DOHH2 (cell line): ENCODE results near the gene MFF.

Experiments
- H3F3A ChIP-seq: fragments of 200-600 bp; sonication (generic), shearing (Covaris generic); 2 replicates; pipeline ENCODE4 v1.6.0; 2016; ENCODE audit warnings: antibody characterized with exemption, mild to moderate bottlenecking; ENCODE audit not compliant: control insufficient read depth, insufficient read depth
- H3K27ac ChIP-seq: fragments of 200-600 bp; sonication (generic); 2 replicates; pipeline ENCODE4 v1.5.1; 2014; ENCODE audit warnings: low read depth, mild to moderate bottlenecking, low read length, moderate library complexity
- H3K27me3 ChIP-seq: fragments of 200-600 bp; sonication (generic); 2 replicates; pipeline ENCODE4 v1.6.1; 2014; ENCODE audit warnings: mild to moderate bottlenecking, low read length, mixed read lengths; ENCODE audit not compliant: control insufficient read depth
- H3K36me3 ChIP-seq: fragments of 200-600 bp; sonication (generic); 2 replicates; pipeline ENCODE4 v1.6.1; 2014; ENCODE audit warnings: mild to moderate bottlenecking, low read length, moderate library complexity, mixed read lengths; ENCODE audit not compliant: control insufficient read depth
- H3K4me1 ChIP-seq: fragments of 200-600 bp; sonication (generic); 2 replicates; pipeline ENCODE4 v1.6.1; 2014; ENCODE audit warnings: mild to moderate bottlenecking, low read length, mixed read lengths; ENCODE audit not compliant: control insufficient read depth
- H3K4me2 ChIP-seq: fragments of 200-600 bp; sonication (generic); 2 replicates; pipeline ENCODE4 v1.6.0; 2014; ENCODE audit warnings: mild to moderate bottlenecking, low read length, moderate library complexity
- H3K4me3 ChIP-seq: fragments of 200-600 bp; sonication (generic); 2 replicates; pipeline ENCODE4 v1.5.1; 2014; ENCODE audit warnings: mild to moderate bottlenecking, low read length, mixed read lengths
- H3K79me2 ChIP-seq: fragments of 200-600 bp; sonication (generic); 2 replicates; pipeline ENCODE4 v1.6.1; 2014; ENCODE audit warnings: mild to moderate bottlenecking, low read length, mixed read lengths; ENCODE audit not compliant: control insufficient read depth
- H3K9me2 ChIP-seq: fragments of 200-600 bp; sonication (generic); replicated peaks from 2 replicates; pipeline ENCODE4 v1.6.1; 2014; ENCODE audit warnings: mild to moderate bottlenecking, low read length, mixed read lengths; ENCODE audit not compliant: control insufficient read depth
- H3K9me3 ChIP-seq: fragments of 200-600 bp; sonication (generic); 2 replicates; pipeline ENCODE4 v1.6.1; 2014; ENCODE audit warnings: antibody characterized with exemption, low read length, mixed read lengths; ENCODE audit not compliant: control insufficient read depth, insufficient read depth
- H4K20me1 ChIP-seq: fragments of 200-600 bp; sonication (generic); 2 replicates; pipeline ENCODE4 v1.6.0; 2014; ENCODE audit warnings: low read depth, mild to moderate bottlenecking, antibody characterized with exemption, low read length, moderate library complexity; ENCODE audit not compliant: control insufficient read depth, insufficient read depth
- CTCF ChIP-seq: fragments of 200-600 bp; sonication (generic); IDR thresholded peaks from one replicate; pipeline ENCODE4 v1.5.1; 2014; ENCODE audit warnings: antibody characterized with exemption, mild to moderate bottlenecking, low read depth, low read length; ENCODE audit not compliant: poor library complexity, severe bottlenecking
- EZH2phosphoT487 ChIP-seq: fragments of 200-600 bp; sonication (generic); IDR thresholded peaks from 2 replicates; pipeline ENCODE4 v1.6.1; 2017; ENCODE audit warnings: borderline replicate concordance, mild to moderate bottlenecking, antibody characterized with exemption, low read length, moderate library complexity, mixed read lengths

Gene MFF

DNA sequence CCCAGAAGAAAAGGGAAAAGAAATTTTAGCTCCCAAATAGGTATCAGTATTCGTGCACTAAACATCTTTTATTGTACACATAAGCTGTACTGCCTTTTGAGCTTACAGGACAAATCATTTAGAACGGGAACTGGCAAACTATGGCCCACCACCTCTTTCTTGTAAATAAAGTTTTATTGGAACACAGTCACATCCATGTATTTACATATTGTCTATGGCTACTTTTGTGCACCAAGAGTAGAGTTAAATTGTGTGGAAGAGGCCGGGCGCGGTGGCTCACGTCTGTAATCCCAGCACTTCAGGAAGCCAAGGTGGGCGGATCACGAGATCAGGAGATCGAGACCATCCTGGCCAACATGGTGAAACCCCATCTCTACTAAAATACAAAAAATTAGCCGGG is 48.3 kb downstream of the MFF start:
- Histone ChIP-seq H3K27me3 (no peaks in the 10 kb centered on the region; the same call in 1 of the 2 replicates), H3K4me2 (no peak overlapping the region), H4K20me1 (no peaks in the 10 kb centered on the region), H3K36me3 (no peaks in the 10 kb centered on the region), H3K9me2 (no peaks in the 10 kb centered on the region), H3K79me2 (no peaks in the 10 kb centered on the region), H3K4me3 (no peak overlapping the region), H3K4me1 (no peaks in the 10 kb centered on the region), H3F3A (no peaks in the 10 kb centered on the region), H3K27ac (no peak overlapping the region), H3K9me3 (no peaks in the 10 kb centered on the region)
- TF ChIP-seq EZH2phosphoT487 (no peak), CTCF (no peak)

- H3K9me3 ChIP-seq: no peaks in the 10 kb centered on the region
- H3K79me2 ChIP-seq: no peaks in the 10 kb centered on the region
- H3K27me3 ChIP-seq: no peaks in the 10 kb centered on the region; the same call in 1 of the 2 replicates
- no peak for TF ChIP-seq EZH2phosphoT487
- no peak for TF ChIP-seq CTCF
- no peak overlapping the region for H3K4me3 ChIP-seq
- no peaks in the 10 kb centered on the region for H3K4me1 ChIP-seq
- H3K4me2 ChIP-seq: no peak overlapping the region
- H3K9me2 ChIP-seq: no peaks in the 10 kb centered on the region
- no peaks in the 10 kb centered on the region for H3K36me3 ChIP-seq
- no peaks in the 10 kb centered on the region for H4K20me1 ChIP-seq
- no peak overlapping the region for H3K27ac ChIP-seq
- H3F3A ChIP-seq: no peaks in the 10 kb centered on the region
These were observed 49.1 kb downstream of the MFF start for GRCh38 chr2:227374158-227374557.

DNA sequence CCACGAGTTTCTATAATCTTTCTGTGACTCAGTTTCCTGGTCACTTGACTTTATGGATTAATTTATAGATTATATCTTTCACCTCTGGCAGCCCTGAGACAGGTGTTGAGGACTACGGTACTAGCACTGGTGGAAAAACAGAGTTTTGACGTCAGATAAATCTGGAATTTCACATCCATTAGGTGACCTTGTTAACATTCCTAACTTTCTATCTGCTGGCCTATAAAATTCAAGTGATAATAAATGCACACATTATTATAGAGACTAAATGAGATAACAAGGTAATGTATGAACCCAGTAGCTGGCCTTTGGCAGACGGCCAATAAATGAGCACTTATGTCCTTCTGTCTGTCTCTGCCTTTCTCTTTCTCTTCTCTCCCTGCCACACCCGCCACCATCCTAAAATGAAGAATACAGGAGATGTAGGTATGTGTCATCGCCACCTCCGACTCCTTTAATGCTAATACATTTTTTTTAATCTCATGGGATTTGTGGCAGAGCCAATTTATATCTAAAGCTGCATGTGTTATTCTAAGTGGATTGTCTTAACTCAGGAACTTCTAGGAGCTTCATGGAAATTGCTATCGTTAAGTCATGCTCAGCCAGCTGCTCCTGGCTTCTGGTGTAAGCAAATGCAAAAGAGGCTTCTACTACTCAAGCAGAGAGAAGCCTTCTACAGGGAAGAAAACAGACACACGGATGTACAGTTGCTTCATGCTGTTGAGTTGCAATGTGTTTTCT is 51.8 kb downstream of the MFF start:
- Histone ChIP-seq H3F3A (no peaks in the 10 kb centered on the region), H3K4me1 (no peaks in the 10 kb centered on the region), H3K27ac (no peak overlapping the region), H3K27me3 (no peaks in the 10 kb centered on the region), H3K9me3 (no peaks in the 10 kb centered on the region), H3K9me2 (no peaks in the 10 kb centered on the region), H3K79me2 (no peaks in the 10 kb centered on the region), H3K4me3 (no peak overlapping the region), H3K4me2 (no peak overlapping the region), H4K20me1 (no peaks in the 10 kb centered on the region), H3K36me3 (no peaks in the 10 kb centered on the region)
- no peak for TF ChIP-seq CTCF
- no peak for TF ChIP-seq EZH2phosphoT487
